C4-2B (cell line): ENCODE results near the gene MYBPC2.
"Not testable (repeated sequence)": the region's sequence is repeated elsewhere in the genome, so short reads cannot be mapped to it uniquely, and the experiment has no call there.

Source experiments
- H3K27ac ChIP-seq: fragments of 450-650 bp; 2 replicates; pipeline ENCODE4 v1.5.1; 2017
- ZFX ChIP-seq: fragments of 450-650 bp; IDR thresholded peaks from 2 replicates; pipeline ENCODE4 v1.6.1; 2017
- TF ChIP-seq, protein P1 (sequence below): fragments of 450-650 bp; conservative IDR thresholded peaks from 2 replicates; pipeline ENCODE4 v1.5.1; 2017; ENCODE audit warnings: mild to moderate bottlenecking

The MYBPC2 gene

DNA sequence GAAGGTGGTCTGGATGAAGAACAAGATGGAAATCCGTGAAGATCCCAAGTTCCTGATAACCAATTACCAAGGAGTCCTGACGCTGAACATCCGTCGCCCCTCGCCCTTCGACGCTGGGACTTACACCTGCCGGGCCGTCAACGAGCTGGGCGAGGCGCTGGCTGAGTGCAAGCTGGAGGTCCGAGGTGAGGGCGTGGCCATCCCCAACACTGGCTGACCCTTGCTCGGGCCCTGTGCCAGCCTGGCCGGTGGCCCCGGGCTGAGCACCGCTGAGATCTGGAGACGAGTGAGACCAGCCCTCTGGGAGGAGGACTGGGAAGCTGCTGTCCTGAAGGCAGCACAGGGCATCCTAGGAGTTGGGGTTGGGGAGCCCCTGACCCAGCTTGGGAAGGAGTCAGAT lies 31.7 kb downstream of the MYBPC2 start:
- TF ChIP-seq, protein P1, sequence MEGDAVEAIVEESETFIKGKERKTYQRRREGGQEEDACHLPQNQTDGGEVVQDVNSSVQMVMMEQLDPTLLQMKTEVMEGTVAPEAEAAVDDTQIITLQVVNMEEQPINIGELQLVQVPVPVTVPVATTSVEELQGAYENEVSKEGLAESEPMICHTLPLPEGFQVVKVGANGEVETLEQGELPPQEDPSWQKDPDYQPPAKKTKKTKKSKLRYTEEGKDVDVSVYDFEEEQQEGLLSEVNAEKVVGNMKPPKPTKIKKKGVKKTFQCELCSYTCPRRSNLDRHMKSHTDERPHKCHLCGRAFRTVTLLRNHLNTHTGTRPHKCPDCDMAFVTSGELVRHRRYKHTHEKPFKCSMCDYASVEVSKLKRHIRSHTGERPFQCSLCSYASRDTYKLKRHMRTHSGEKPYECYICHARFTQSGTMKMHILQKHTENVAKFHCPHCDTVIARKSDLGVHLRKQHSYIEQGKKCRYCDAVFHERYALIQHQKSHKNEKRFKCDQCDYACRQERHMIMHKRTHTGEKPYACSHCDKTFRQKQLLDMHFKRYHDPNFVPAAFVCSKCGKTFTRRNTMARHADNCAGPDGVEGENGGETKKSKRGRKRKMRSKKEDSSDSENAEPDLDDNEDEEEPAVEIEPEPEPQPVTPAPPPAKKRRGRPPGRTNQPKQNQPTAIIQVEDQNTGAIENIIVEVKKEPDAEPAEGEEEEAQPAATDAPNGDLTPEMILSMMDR: no peak
- TF ChIP-seq ZFX: no peak
- no peak overlapping the region for H3K27ac ChIP-seq

DNA sequence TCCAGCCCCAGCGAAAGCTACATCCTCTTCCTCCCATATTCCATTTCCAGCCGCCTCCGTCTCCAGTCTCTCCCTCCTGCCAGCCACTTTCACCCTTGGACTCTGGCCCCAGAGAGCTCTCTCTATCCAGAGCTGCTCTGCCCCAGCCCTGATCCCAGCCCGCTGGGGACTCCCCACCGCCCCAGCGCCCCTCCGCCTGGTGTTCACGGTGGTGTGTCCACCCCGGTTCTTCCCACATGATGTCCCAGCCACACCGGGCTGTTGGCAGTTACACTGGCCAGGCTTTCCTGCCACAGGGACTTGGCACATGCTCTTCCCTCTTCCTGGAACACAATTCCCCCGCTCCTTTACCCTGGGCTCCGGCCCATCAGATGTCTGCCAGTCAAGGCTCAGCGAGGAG lies 32.3 kb downstream of the MYBPC2 start:
- H3K27ac ChIP-seq: no peak overlapping the region
- TF ChIP-seq, protein P1: no peak
- no peak for TF ChIP-seq ZFX

DNA sequence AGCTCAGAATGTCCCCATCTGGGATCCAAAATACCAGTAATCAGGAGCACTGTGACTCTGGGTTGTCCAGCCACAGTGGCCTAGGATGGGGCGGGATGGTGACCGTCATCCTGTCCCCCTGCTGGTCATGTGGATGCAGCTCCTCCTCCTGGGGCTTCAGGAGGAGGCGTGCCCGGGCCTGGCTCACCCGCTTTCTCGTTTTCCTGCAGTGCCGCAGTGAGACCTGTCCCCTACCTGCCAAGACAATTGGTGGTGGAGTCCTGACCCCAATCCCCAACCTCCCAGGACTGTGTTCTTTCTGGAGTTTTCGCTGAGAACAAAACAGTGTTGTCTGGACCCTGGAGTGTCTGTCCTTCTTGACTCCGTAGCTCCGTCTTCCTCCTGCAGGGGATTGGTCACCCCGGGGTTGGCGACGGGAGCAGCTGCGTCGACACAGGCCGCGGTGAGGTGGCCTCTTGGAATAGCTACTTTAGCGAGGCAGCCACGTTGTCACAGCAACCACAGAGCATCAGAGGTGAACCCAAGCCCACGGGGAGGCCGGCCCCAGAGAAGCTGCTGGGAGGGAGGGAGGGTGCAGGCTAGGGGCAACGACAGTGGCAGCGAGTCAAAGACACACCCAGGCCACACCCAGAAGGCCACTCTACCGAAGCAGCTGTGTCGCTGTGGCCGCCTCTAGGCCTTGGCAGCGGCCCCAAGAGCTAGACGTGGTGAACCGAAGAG lies 33.5 kb downstream of the MYBPC2 start:
- TF ChIP-seq, protein P1: no peak
- TF ChIP-seq ZFX: no peak
- H3K27ac ChIP-seq: no peak overlapping the region

DNA sequence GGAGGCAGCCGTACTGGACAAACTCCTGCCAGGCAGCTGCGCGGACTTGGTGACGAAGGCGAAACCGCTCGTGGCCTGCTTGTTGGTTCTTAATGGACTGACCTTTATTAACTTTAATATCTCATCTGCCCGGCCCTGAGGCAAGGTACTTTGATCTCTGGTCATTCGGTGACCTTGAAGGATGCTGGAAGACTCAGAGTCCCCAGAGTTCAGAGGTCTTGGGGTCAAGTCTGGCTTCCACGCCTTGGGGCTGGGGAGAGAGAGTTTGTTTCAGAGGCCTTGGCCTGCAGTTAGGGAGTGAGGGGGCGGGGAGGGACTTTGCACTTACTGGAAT lies 34.0 kb downstream of the MYBPC2 start:
- TF ChIP-seq ZFX: no peak
- TF ChIP-seq, protein P1: no peak
- no peak overlapping the region for H3K27ac ChIP-seq

DNA sequence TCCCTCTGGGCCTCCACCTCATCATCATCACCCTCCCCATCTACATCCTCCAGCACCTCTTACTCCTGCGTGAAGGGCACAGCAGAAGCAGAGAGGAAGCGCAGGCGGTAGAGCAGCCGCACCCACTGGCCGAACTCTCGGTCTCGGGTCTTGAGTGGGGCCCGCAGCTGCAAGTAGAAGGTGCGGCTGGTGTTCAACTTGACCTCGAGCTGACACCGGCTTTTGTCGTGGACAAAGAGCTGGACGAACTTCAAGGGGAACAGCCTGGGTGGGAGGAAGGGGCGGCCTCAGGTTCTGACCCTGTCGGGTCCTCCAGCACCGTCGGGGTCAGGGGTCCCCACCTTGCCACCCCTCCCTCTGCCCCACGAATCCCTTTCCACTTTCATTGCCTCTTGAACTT lies 34.9 kb downstream of the MYBPC2 start:
- no peak overlapping the region for H3K27ac ChIP-seq
- TF ChIP-seq, protein P1: no peak
- TF ChIP-seq ZFX: no peak

DNA sequence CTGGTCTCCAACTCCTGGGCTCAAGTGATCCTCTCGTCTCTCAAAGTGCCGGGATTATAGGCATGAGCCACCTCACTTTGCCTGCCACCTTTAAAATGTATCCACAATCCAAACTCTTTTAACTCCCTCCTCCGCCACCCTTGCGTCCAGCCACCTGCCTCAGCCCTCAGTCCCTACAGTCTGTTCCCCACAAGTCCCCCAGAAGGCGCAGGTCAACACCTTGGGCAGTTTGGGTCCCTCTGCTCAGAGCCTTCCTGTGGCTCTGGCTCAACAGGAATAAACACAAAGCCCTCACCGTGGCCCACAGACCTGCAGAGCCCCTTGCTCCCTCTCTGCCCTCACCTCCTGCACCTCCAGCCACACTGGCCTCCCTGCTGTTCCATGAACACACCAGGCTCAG lies 36.1 kb downstream of the MYBPC2 start:
- H3K27ac ChIP-seq: no peak overlapping the region
- no peak for TF ChIP-seq ZFX
- TF ChIP-seq, protein P1: no peak

DNA sequence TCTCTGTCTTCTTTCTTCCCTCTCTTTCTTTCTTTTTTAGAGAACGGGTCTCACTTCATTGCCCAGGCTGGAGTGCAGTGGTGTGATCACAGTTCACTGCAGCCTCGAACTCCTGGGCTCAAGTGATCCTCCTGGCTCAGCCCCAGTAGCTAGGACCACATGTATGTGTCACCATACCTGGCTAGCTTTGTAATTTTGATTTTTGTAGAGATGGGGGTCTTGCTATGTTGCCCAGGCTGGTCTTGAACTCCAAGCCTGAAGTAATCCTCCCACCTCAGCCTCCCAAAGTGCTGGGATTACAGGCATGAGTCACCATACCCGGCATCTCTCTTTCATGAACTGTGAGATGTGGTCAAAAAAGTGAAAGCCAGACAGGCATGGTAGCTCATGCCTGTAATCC lies 40.6 kb downstream of the MYBPC2 start:
- not testable (repeated sequence) for H3K27ac ChIP-seq

DNA sequence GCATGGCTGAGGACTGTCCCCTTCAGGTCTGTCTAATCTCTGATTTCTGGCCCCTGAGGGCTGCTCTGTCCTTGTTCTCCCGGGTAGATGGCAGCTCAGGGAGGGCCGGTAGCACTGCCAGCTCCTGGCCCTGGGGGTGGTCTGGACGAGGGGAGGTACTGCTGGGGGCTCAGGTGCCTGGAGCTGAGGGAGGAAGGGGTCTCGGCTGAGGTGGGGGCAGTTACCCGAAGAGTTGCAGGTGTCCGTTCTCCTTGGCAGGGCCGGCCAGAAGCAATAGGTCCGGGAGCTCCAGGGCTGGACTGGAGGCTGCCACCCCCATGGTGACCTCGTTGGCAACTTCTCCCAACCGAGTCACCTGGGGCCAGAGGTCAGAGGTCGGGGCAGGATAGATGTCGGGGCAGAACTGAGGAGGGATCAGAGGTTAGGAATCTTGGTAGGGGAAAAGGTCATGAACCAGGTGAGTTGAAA lies 42.4 kb downstream of the MYBPC2 start:
- TF ChIP-seq ZFX: no peak
- TF ChIP-seq, protein P1: no peak
- no peak overlapping the region for H3K27ac ChIP-seq
